OCI-LY3 (cell line): ENCODE measurements around the gene SAV1.

ENCODE experiments used
- EZH2phosphoT487 ChIP-seq: fragments of 200-600 bp; shearing (Covaris generic); IDR thresholded peaks from 2 replicates; pipeline ENCODE4 v1.6.1; 2018; ENCODE audit warnings: antibody characterized with exemption, mixed run types, low read depth
- TF ChIP-seq, protein P1 (sequence below): fragments of 200-600, 300-600 bp; sonication (generic); IDR thresholded peaks from 2 replicates; pipeline ENCODE4 v1.5.1; 2014; ENCODE audit warnings: antibody characterized with exemption, low read length, low read depth

DNA sequence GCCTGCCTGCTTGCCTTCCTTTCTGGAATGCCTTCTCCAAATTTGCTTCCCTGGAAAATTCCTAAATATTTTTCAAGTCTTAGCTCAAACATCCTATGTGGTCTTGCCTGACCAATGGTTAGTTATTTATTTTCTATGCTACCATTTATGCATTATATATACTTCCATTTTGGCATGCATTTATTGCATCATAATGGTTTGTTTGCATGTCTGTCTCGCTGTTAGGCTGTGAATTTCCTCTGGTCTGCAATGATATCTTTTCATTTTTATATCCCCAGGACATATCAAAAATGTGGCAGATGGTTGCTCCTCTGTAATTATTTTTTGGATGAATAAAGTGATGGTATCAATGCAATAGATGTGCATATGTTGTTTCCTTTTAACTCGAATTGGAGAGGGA is 77.6 kb downstream of the SAV1 start:
- TF ChIP-seq, protein P1, sequence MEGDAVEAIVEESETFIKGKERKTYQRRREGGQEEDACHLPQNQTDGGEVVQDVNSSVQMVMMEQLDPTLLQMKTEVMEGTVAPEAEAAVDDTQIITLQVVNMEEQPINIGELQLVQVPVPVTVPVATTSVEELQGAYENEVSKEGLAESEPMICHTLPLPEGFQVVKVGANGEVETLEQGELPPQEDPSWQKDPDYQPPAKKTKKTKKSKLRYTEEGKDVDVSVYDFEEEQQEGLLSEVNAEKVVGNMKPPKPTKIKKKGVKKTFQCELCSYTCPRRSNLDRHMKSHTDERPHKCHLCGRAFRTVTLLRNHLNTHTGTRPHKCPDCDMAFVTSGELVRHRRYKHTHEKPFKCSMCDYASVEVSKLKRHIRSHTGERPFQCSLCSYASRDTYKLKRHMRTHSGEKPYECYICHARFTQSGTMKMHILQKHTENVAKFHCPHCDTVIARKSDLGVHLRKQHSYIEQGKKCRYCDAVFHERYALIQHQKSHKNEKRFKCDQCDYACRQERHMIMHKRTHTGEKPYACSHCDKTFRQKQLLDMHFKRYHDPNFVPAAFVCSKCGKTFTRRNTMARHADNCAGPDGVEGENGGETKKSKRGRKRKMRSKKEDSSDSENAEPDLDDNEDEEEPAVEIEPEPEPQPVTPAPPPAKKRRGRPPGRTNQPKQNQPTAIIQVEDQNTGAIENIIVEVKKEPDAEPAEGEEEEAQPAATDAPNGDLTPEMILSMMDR = no peak
- no peak for TF ChIP-seq EZH2phosphoT487
